Stimulated activated CD8-positive, alpha-beta memory T cell treated with anti-CD3 and anti-CD28 coated beads, Interleukin-2, amount 100 ng/mL, for 48 hours (primary cell): ENCODE data around the gene NABP2.
"Not testable (repeated sequence)": the region's sequence is repeated elsewhere in the genome, so short reads cannot be mapped to it uniquely, and the experiment has no call there.

Source experiments
- DNase-seq, 2 donors: peaks; one replicate each; pipeline ENCODE4 v3.0.0-alpha.2; 2020; ENCODE audit warnings: low read depth in 2 of 2

Gene NABP2

GRCh38 chr12:56244494-56244893 lies 20.4 kb downstream of the NABP2 start:
- DNase-seq = no peak

GRCh38 chr12:56247923-56248322 lies 23.8 kb downstream of the NABP2 start:
- DNase-seq = no peak

DNA sequence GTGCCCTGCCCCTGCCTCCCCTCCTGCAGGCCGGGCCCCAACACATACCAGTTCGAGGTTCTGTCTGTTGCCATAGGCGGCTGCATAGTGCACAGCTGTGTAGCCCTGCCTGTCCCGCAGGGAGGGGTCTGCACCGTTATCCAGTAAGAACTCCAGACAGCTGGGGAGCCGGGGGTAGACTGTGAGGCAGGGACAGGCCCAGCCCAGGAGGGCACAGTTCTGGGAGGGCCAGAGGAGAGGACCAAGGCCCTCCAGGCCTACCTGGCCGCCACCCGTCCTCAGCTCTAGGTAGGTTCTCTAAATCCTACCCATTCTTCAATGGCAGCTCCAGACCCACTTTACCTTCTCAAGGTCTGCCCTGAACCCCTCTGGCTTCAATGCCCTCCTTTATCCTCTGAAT lies 24.6 kb downstream of the NABP2 start:
- no peak for DNase-seq

GRCh38 chr12:56252649-56253048 lies 28.5 kb downstream of the NABP2 start:
- DNase-seq = no peak

GRCh38 chr12:56253091-56253490 lies 28.9 kb downstream of the NABP2 start:
- no peak for DNase-seq

DNA sequence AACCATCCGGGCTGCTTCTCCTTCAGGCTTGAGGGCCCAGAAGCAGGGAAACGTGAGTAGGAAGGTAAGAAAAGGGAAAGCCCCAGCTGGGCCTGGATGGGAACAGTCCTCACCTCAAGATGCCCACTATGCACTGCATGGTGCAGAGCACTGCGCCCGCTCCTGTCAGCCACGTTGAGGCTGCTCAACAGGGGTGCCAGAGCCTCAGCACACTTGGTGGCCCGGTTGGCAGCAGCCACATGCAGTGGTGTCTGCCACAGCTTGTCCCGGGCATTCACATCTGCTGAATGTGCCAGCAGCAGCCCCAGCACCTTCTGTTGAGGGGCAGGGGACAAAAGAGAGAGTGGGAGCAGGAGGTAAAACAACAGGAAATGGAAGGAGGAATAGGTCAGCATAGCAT lies 31.5 kb downstream of the NABP2 start:
- no peak for DNase-seq

DNA sequence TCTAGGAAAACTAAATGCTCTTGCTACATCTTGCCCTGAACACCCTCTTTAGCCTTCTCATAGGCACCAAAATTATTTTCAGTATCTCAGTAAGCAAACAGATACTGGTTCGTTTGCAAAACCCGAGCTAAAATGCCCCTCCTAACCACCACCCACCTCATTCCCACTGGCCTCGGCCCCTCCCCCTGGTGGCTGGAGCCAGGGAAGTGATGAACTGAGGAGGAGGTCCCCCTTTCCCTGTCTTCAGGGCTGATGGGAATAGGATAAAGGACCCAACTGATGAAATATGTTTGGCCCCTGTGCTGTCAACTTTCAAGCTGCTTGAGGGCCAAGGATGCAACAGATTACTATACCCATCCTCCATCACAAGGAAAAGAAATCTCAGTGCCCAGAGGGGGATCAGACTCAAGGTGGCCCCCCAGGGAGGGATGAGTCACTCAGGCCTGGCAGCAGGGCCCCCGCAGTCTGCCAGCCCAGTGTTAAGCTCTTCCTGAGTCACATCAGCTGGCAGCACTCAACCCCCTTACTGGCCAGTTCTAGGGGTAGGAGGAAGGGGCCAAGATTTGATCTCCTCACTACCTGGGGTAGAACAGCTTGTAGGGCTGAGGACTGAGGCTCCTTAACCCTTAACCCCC lies 32.3 kb downstream of the NABP2 start:
- no peak for DNase-seq

GRCh38 chr12:56257071-56257470 lies 32.9 kb downstream of the NABP2 start:
- DNase-seq = no peak

DNA sequence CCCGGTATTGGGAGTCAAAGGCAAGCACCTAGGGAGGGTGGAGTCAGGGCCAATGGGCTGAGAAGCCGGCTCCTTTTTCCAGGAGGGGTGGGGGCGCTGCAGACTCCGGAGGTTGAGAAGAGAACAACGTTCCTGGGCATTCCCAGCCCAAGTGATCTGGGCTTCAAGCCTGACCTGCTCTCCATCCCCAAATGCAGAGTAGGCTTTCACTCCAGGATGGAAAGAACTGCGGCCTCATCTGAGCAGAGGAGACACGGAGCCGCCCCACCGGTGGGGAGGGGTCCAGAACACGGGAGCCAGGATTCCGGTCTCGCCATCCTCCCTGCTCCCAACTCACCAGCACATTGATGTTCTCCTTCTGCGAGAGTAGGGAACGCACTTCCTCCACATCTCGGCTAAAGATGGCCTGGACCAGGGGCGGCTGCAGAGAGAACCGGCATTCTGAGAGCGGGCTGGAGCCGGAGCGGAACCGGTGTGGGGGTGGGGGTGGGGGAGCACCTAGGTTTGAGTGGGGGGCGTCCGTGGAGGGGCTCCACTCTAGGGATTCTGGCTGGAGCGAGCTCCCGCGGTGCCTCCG lies 33.4 kb downstream of the NABP2 start:
- DNase-seq = no peak

DNA sequence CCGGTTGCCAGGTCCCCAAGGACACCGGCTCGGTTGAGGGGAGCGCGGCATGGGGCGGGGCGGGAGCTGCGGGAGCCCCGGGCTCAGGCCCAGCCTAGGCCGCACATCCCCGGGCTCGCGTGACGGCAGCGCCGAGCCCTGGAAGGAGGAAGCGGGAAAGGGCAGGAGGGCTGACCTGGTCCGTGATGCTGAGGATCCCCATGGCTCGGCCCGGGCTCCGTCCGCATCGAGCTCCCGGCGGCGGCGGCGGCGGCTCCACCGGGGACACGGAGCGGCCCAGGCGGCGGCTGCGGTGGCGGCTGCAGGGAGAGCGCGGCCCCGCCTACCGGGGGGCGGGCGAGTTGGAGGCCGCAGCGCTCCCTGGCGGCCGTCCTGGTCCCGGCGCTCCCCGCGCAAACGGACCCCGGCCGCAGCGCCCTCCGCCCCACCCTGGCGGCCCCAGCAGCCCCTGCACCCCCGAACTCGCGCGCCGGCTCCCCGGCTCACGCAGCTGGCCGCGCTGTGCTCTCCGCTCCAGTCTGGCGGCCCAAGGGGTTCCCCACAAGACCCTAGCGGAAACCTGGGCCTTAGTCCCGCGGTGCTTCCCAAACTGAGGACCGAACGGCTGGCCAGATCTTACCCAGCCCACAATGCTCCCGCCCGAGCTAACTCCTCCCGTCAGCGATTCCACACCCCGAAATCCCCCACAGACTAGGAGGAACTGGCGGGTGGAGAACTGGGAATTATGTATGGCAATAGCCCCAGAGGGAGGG lies 34.1 kb downstream of the NABP2 start, which contains the start of gene ANKRD52:
Gene ANKRD52 (minus strand): TSS at position 317 of the 752 bp plus-strand sequence. CDS start 115 bp downstream, at position 202.
- peak; percentile 66 to 77 for DNase-seq

- no peak for DNase-seq
These were observed 34.7 kb downstream of the NABP2 start for GRCh38 chr12:56258820-56259183.

GRCh38 chr12:56260380-56260779 lies 36.2 kb downstream of the NABP2 start:
- DNase-seq = no peak

DNA sequence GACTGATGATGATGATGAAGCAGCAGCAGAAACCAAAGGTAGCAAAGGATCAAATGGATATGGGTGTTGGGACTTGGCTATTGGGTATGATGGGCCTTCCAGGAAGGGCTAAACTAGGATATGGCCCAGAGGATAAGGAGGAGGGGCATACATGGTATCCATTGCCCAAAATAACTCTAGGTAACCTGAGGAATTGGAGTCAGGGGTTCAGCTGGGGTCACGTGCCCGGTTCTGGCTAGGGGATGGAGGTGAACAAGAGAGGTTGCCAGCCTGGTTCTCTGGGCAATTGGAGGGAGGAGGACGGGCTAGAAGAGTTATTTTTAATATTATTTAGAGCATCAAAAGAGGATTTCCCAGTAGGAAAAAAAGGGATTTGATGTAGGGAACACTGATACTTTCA lies 36.8 kb downstream of the NABP2 start:
- no peak for DNase-seq

DNA sequence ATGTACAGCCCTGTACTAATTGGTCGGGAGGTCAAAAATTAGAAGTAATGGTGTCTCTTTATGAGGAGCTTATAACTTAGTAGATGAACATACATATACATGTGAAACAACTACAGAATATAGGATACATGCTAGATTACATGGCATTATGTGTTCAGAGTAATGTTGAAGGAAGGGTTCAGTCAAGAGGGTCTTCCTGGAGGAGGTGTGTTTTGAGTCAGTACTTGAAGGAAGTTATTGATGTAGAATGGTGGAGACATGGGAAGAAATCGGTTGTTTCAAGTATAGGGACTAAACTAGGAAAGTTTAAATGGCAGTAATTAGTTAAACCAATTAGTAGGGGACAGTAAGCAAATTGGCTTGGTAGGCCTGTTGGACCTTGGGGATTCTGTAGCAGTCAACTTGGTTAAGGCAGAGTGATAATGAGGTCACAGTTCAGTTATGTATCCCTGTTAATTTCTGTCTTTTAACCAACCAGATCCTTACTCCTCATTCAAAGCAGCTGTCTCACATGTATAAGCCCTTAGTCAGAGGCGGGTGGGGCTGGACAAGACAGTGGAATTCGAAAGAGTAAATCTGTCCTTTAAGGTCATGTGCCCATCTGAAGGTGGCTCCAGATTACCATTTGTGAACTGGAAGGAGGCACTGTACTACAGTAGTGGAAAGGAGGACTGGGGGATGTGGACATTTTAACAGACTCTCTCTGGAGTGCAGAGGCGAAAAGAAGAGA lies 37.5 kb downstream of the NABP2 start:
- DNase-seq = no peak

- DNase-seq = not testable (repeated sequence)
These were observed 38.8 kb downstream of the NABP2 start for GRCh38 chr12:56262955-56263354.

- not testable (repeated sequence) for DNase-seq
These were observed 42.0 kb downstream of the NABP2 start for GRCh38 chr12:56266068-56266692.

DNA sequence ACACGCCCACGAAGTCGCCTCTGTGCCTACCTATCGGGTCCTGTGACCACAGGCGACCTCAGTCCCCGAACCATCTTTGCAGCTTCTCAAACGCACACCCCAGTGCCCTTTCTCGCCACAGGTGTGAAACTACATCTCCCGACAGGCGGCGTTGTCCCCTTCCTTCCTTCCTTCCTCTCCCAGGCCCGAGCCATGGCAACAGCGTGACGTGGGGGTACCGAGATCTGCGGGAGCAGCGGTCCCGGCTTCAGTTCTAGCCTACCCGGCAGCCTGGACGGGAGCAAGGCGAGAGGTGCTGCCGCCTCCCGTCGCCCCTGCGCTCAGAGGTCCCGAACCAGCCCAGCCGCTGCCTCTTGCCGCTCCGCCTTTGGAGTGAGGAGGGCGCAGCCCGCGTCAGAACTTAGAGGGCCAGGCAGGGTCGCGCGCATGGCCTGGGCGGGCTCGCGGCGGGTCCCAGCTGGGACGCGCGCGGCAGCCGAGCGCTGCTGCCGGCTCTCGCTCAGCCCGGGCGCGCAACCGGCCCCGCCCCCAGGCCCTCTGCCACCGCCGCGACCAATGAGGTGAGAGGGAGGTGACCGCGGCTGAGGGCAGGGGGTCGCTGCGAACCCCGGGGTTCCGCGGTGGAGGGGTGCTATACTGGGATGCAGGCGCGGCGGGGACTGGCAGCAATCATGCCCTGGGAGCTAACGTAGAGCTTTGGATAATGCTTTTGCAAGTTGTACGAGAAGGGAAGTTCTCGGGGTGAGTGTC lies 42.7 kb downstream of the NABP2 start, which contains the start of gene COQ10A:
Gene COQ10A (plus strand): TSS at position 250 of the 750 bp plus-strand sequence. CDS start 177 bp downstream, at position 427.
- peak; percentile 79 to 84 for DNase-seq

- DNase-seq = no peak
These were observed 43.4 kb downstream of the NABP2 start for GRCh38 chr12:56267443-56268071.

GRCh38 chr12:56271031-56271430 lies 46.9 kb downstream of the NABP2 start:
- no peak for DNase-seq

- not testable (repeated sequence) for DNase-seq
These were observed 48.3 kb downstream of the NABP2 start for GRCh38 chr12:56272468-56272867.

- no peak for DNase-seq
These were observed 50.2 kb downstream of the NABP2 start for GRCh38 chr12:56274299-56274698.
